ENCODE data around the gene ZYX.
"Not testable (repeated sequence)": the region's sequence is repeated elsewhere in the genome, so short reads cannot be mapped to it uniquely, and the experiment has no call there.

The ZYX gene

GRCh38 chr7:143415209-143415608, 34.1 kb downstream of the ZYX start:
- in situ Hi-C loops (cut with HindIII; ENCODE audit: low sequenced_read_pairs), result loop anchor here (5.0 to 10.0 kb wide), 4 partner anchors 37 to 400 kb away; no protein-coding TSS in a partner anchor

- in situ Hi-C loops (cut with HindIII; ENCODE audit: low sequenced_read_pairs), result loop anchor here (5.0 to 10.0 kb wide), 4 partner anchors 36 to 401 kb away; no protein-coding TSS in a partner anchor
Observed at GRCh38 chr7:143415742-143416397, 34.7 kb downstream of the ZYX start.

- in situ Hi-C loops (cut with HindIII; ENCODE audit: low sequenced_read_pairs), result loop anchor here (5.0 to 10.0 kb wide), 4 partner anchors 36 to 402 kb away; no protein-coding TSS in a partner anchor
Observed at GRCh38 chr7:143416565-143417149, 35.5 kb downstream of the ZYX start.

GRCh38 chr7:143417734-143418383, 36.7 kb downstream of the ZYX start:
- in situ Hi-C loops (cut with HindIII; ENCODE audit: low sequenced_read_pairs), result loop anchor here (5.0 to 10.0 kb wide), 4 partner anchors 34 to 403 kb away; no protein-coding TSS in a partner anchor

GRCh38 chr7:143418681-143419458, 37.7 kb downstream of the ZYX start:
- in situ Hi-C loops (cut with HindIII; ENCODE audit: low sequenced_read_pairs), result loop anchor here (5.0 to 10.0 kb wide), 4 partner anchors 33 to 404 kb away; no protein-coding TSS in a partner anchor

- in situ Hi-C loops (cut with HindIII; ENCODE audit: low sequenced_read_pairs), result loop anchor here (5.0 to 10.0 kb wide), 4 partner anchors 32 to 405 kb away; no protein-coding TSS in a partner anchor
Observed at GRCh38 chr7:143419880-143420279, 38.7 kb downstream of the ZYX start.

- in situ Hi-C loops (cut with HindIII; ENCODE audit: low sequenced_read_pairs), result not testable (repeated sequence)
Observed at GRCh38 chr7:143420624-143421023, 39.5 kb downstream of the ZYX start.

- in situ Hi-C loops (cut with HindIII; ENCODE audit: low sequenced_read_pairs), result no loop called here
Observed at GRCh38 chr7:143422033-143422432, 40.9 kb downstream of the ZYX start.

- in situ Hi-C loops (cut with HindIII; ENCODE audit: low sequenced_read_pairs), result not testable (repeated sequence)
Observed at GRCh38 chr7:143424476-143424875, 43.3 kb downstream of the ZYX start.

GRCh38 chr7:143426479-143427142, 45.5 kb downstream of the ZYX start:
- in situ Hi-C loops (cut with HindIII; ENCODE audit: low sequenced_read_pairs), result no loop called here

GRCh38 chr7:143429770-143430698, 48.9 kb downstream of the ZYX start:
- in situ Hi-C loops (cut with HindIII; ENCODE audit: low sequenced_read_pairs), result no loop called here

- in situ Hi-C loops (cut with HindIII; ENCODE audit: low sequenced_read_pairs), result no loop called here
Observed at GRCh38 chr7:143431109-143431508, 50.0 kb downstream of the ZYX start.

- in situ Hi-C loops (cut with HindIII; ENCODE audit: low sequenced_read_pairs), result no loop called here
Observed at GRCh38 chr7:143433759-143434158, 52.6 kb downstream of the ZYX start.

GRCh38 chr7:143434660-143435059, 53.5 kb downstream of the ZYX start:
- in situ Hi-C loops (cut with HindIII; ENCODE audit: low sequenced_read_pairs), result no loop called here

GRCh38 chr7:143435266-143435665, 54.1 kb downstream of the ZYX start:
- in situ Hi-C loops (cut with HindIII; ENCODE audit: low sequenced_read_pairs), result no loop called here

GRCh38 chr7:143436325-143436946, 55.3 kb downstream of the ZYX start:
- in situ Hi-C loops (cut with HindIII; ENCODE audit: low sequenced_read_pairs), result no loop called here

- in situ Hi-C loops (cut with HindIII; ENCODE audit: low sequenced_read_pairs), result no loop called here
Observed at GRCh38 chr7:143437578-143437977, 56.4 kb downstream of the ZYX start.

GRCh38 chr7:143439866-143440265, 58.7 kb downstream of the ZYX start:
- in situ Hi-C loops (cut with HindIII; ENCODE audit: low sequenced_read_pairs), result no loop called here
